ENCODE measurements around the gene CST2.

The CST2 gene, protein sequence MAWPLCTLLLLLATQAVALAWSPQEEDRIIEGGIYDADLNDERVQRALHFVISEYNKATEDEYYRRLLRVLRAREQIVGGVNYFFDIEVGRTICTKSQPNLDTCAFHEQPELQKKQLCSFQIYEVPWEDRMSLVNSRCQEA

GRCh38 chr20:23826541-23827021, at the start of gene CST2:
TSS of gene CST2 (minus strand) at chr20:23826729. CDS start at chr20:23826660, 69 bp downstream.
- no peak within 1 kb of the TSS for H3K27ac ChIP-seq
- TF ChIP-seq, protein P1, sequence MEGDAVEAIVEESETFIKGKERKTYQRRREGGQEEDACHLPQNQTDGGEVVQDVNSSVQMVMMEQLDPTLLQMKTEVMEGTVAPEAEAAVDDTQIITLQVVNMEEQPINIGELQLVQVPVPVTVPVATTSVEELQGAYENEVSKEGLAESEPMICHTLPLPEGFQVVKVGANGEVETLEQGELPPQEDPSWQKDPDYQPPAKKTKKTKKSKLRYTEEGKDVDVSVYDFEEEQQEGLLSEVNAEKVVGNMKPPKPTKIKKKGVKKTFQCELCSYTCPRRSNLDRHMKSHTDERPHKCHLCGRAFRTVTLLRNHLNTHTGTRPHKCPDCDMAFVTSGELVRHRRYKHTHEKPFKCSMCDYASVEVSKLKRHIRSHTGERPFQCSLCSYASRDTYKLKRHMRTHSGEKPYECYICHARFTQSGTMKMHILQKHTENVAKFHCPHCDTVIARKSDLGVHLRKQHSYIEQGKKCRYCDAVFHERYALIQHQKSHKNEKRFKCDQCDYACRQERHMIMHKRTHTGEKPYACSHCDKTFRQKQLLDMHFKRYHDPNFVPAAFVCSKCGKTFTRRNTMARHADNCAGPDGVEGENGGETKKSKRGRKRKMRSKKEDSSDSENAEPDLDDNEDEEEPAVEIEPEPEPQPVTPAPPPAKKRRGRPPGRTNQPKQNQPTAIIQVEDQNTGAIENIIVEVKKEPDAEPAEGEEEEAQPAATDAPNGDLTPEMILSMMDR (IDR thresholded peaks at IDR 0.05): no peak
- TF ChIP-seq ZFX (IDR thresholded peaks at IDR 0.05; ENCODE audit: borderline replicate concordance): no peak

- TF ChIP-seq, protein P1 (IDR thresholded peaks at IDR 0.05): no peak
- TF ChIP-seq ZFX (IDR thresholded peaks at IDR 0.05; ENCODE audit: borderline replicate concordance): no peak
- no peak overlapping the region for H3K27ac ChIP-seq
Measured at GRCh38 chr20:23875606-23876237, 49.2 kb upstream of the CST2 start.

- TF ChIP-seq, protein P1 (IDR thresholded peaks at IDR 0.05): no peak
- no peak for TF ChIP-seq ZFX (IDR thresholded peaks at IDR 0.05; ENCODE audit: borderline replicate concordance)
- no peak overlapping the region for H3K27ac ChIP-seq
Measured at GRCh38 chr20:23874747-23875146, 48.2 kb upstream of the CST2 start.

GRCh38 chr20:23873370-23874015, 47.0 kb upstream of the CST2 start:
- no peak for TF ChIP-seq ZFX (IDR thresholded peaks at IDR 0.05; ENCODE audit: borderline replicate concordance)
- TF ChIP-seq, protein P1 (IDR thresholded peaks at IDR 0.05): no peak
- H3K27ac ChIP-seq: no peak overlapping the region

DNA sequence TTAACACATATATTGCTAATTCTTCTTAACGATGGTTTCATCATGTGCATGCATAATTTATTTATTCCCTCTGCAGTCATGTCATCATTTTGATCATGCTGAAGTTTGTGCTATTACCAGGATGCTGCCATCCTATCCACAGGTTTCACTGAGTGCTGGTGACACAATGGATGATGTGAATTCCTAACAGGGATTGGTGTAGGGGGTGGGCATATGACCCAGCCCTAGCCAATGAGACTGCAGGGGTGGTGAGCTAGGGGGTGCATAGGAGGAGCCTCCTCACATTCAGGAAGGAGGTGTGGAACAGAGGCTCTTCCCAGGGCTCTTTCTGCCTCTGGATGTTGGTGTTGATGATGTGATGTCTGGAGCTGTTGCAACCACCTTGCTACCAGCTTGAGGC, 45.5 kb upstream of the CST2 start:
- H3K27ac ChIP-seq: no peak overlapping the region

GRCh38 chr20:23870461-23870860, 43.9 kb upstream of the CST2 start:
- TF ChIP-seq, protein P1 (IDR thresholded peaks at IDR 0.05): no peak
- TF ChIP-seq ZFX (IDR thresholded peaks at IDR 0.05; ENCODE audit: borderline replicate concordance): no peak
- H3K27ac ChIP-seq: no peak overlapping the region

More for the DNA sequence above, 45.5 kb upstream of the CST2 start:
- no peak for TF ChIP-seq ZFX (IDR thresholded peaks at IDR 0.05; ENCODE audit: borderline replicate concordance)
- TF ChIP-seq, protein P1 (IDR thresholded peaks at IDR 0.05): no peak

DNA sequence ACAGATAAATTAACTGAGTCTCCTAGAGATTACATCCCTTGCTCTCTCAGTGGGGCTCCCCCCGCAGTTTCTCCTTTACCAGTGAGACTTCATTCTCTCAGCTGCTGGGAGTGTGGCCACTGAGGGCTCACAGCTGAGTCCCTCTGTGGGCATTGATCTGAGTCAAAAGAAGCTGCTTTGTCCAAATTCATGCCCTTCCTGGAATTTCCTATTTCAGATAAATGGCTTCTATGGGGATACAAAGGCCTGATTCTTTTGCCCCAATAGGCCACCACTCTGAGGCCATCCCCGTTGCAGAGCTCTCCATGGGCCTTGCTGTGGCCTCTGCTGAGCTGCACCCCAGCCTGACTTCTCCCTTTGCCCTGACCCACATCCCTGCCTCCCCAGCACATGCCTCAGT, 43.0 kb upstream of the CST2 start:
- H3K27ac ChIP-seq: no peak overlapping the region
- TF ChIP-seq, protein P1 (IDR thresholded peaks at IDR 0.05): no peak
- no peak for TF ChIP-seq ZFX (IDR thresholded peaks at IDR 0.05; ENCODE audit: borderline replicate concordance)

Data from 22Rv1 (cell line).